HT1080 (cell line): Measurements from ENCODE around the gene TSPAN9. TPM values are rescaled to one million over a fixed set of nuclear protein-coding genes. Genes with fewer than 3 reads are reported as not detected.

ENCODE experiments used
- DNase-seq: peaks from one replicate; pipeline ENCODE4 v3.0.0-alpha.2; 2015; ENCODE audit warnings: low read depth
- total RNA-seq: library from RNA; depleted of rRNA; stranded (reverse); fragments of >200 nt; shearing (Covaris generic); gene quantifications from 2 replicates; pipeline ENCODE4 v1.2.3, GENCODE V29; 2014

The TSPAN9 gene
- total RNA-seq, 1 experiment from 2014 or later = 18.5 TPM

- peak; percentile 91 for DNase-seq
Observed at GRCh38 chr12:3122841-3123678, 45.9 kb downstream of the TSPAN9 start.

GRCh38 chr12:3123729-3124128 lies 46.5 kb downstream of the TSPAN9 start:
- DNase-seq = peak; percentile 86

- no peak for DNase-seq
Observed at GRCh38 chr12:3124917-3125316, 47.7 kb downstream of the TSPAN9 start.

- no peak for DNase-seq
Observed at GRCh38 chr12:3125674-3126073, 48.5 kb downstream of the TSPAN9 start.

GRCh38 chr12:3127832-3128231 lies 50.7 kb downstream of the TSPAN9 start:
- no peak for DNase-seq

- no peak for DNase-seq
Observed at GRCh38 chr12:3128498-3129293, 51.5 kb downstream of the TSPAN9 start.

- peak; percentile 98 for DNase-seq
Observed at GRCh38 chr12:3129301-3130056, 52.3 kb downstream of the TSPAN9 start.

GRCh38 chr12:3130057-3130830 lies 53.1 kb downstream of the TSPAN9 start:
- peak; percentile 73 for DNase-seq

- no peak for DNase-seq
Observed at GRCh38 chr12:3131129-3131528, 54.0 kb downstream of the TSPAN9 start.

GRCh38 chr12:3132636-3133404 lies 55.6 kb downstream of the TSPAN9 start:
- DNase-seq = no peak

GRCh38 chr12:3133405-3133783 lies 56.2 kb downstream of the TSPAN9 start:
- no peak for DNase-seq

GRCh38 chr12:3134126-3134525 lies 56.9 kb downstream of the TSPAN9 start:
- DNase-seq = no peak

GRCh38 chr12:3134526-3135135 lies 57.5 kb downstream of the TSPAN9 start:
- no peak for DNase-seq

GRCh38 chr12:3135522-3136461 lies 58.6 kb downstream of the TSPAN9 start:
- peak; percentile 84 for DNase-seq

GRCh38 chr12:3136641-3137267 lies 59.6 kb downstream of the TSPAN9 start:
- no peak for DNase-seq

- peak; percentile 43 for DNase-seq
Observed at GRCh38 chr12:3137268-3137781, 60.1 kb downstream of the TSPAN9 start.

- DNase-seq = no peak
Observed at GRCh38 chr12:3137814-3138445, 60.8 kb downstream of the TSPAN9 start.
